Measurements from ENCODE around the gene BANP. TPM values are rescaled to one million over a fixed set of nuclear protein-coding genes. Genes with fewer than 3 reads are reported as not detected.
"Not testable (repeated sequence)": the region's sequence is repeated elsewhere in the genome, so short reads cannot be mapped to it uniquely, and the experiment has no call there.

Gene BANP
- total RNA-seq, 4 donors from 2014 or later, result 7.4 to 45.5 (median 20.3) TPM

DNA sequence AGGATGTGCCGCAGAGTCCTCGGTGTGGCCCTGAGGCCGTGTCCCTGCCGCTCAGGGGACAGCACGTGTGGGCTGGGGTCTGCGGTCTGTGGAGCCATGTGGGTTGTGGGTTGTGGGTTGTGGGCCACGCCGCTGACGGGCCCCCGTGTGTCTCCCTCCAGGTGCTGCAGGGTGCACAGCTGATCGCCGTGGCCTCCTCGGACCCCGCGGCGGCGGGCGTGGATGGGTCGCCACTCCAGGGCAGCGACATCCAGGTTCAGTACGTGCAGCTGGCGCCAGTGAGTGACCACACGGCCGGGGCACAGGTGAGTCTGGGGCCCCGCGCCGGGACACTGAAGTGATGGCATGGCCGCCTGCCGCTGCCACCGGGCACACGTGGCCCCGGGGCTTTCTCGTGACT, 120.7 kb downstream of the BANP start:
- intact Hi-C loops (cut with DNase I; ENCODE audit: low total_unique reads), result no loop called here
- Histone ChIP-seq H3K27me3 (no peaks in the 10 kb centered on the region), H3K4me3 (no peak overlapping the region), H3K27ac (no peak overlapping the region), H3K4me1 (no peaks in the 10 kb centered on the region), H3K36me3 (no peaks in the 10 kb centered on the region), H3K9me3 (no peaks in the 10 kb centered on the region)
- DNase-seq, result no peak
- TF ChIP-seq CTCF (IDR thresholded peaks at IDR 0.05) (no peak), POLR2A (IDR thresholded peaks at IDR 0.05) (no peak)

- Histone ChIP-seq H3K27ac (no peak overlapping the region), H3K4me3 (no peak overlapping the region), H3K4me1 (no peaks in the 10 kb centered on the region), H3K27me3 (no peaks in the 10 kb centered on the region), H3K9me3 (no peaks in the 10 kb centered on the region), H3K36me3 (no peaks in the 10 kb centered on the region)
- DNase-seq, result no peak
- intact Hi-C loops (cut with DNase I; ENCODE audit: low total_unique reads), result no loop called here
- TF ChIP-seq POLR2A (IDR thresholded peaks at IDR 0.05) (no peak), CTCF (IDR thresholded peaks at IDR 0.05) (no peak)
Observed at GRCh38 chr16:88072571-88073001, 121.4 kb downstream of the BANP start.

DNA sequence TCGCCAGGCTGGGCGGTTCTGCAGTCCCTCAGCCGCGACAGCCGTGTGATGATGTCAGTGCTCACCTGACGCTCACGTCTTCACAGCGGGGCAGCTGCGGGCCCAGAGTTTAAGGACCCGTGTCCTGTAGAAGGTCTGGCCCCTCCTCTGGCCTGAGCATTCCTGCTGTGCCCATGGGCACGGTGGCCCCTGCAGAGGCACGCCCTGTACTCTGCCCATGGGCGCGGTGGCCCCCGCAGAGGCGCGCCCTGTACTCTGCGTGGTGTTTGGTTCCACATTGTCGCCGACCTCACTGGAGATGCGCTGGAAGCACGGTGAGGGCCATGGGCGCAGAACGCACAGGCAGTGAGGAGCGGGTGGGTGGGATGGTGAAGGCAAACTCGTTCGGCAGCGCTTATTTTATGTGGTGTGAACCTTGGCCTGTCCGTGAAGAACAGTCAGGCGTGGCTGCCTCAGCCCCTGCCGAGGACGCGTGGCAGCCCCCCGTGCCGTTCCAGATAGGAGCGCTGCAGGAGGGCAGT, 122.0 kb downstream of the BANP start:
- H3K27me3 ChIP-seq, result no peaks in the 10 kb centered on the region
- H3K4me3 ChIP-seq, result no peak overlapping the region
- H3K36me3 ChIP-seq, result no peaks in the 10 kb centered on the region
- H3K9me3 ChIP-seq, result no peaks in the 10 kb centered on the region
- intact Hi-C loops (cut with DNase I; ENCODE audit: low total_unique reads), result no loop called here
- H3K4me1 ChIP-seq, result no peaks in the 10 kb centered on the region
- no peak overlapping the region for H3K27ac ChIP-seq
- DNase-seq, result no peak
- TF ChIP-seq POLR2A (IDR thresholded peaks at IDR 0.05) (no peak), CTCF (IDR thresholded peaks at IDR 0.05) (no peak)

- Histone ChIP-seq H3K9me3 (no peaks in the 10 kb centered on the region), H3K4me1 (no peaks in the 10 kb centered on the region), H3K27me3 (no peaks in the 10 kb centered on the region), H3K36me3 (no peaks in the 10 kb centered on the region), H3K4me3 (no peak overlapping the region), H3K27ac (no peak overlapping the region)
- intact Hi-C loops (cut with DNase I; ENCODE audit: low total_unique reads), result no loop called here
- DNase-seq, result no peak
- TF ChIP-seq POLR2A (IDR thresholded peaks at IDR 0.05) (no peak), CTCF (IDR thresholded peaks at IDR 0.05) (no peak)
Observed at GRCh38 chr16:88074041-88074440, 122.8 kb downstream of the BANP start.

DNA sequence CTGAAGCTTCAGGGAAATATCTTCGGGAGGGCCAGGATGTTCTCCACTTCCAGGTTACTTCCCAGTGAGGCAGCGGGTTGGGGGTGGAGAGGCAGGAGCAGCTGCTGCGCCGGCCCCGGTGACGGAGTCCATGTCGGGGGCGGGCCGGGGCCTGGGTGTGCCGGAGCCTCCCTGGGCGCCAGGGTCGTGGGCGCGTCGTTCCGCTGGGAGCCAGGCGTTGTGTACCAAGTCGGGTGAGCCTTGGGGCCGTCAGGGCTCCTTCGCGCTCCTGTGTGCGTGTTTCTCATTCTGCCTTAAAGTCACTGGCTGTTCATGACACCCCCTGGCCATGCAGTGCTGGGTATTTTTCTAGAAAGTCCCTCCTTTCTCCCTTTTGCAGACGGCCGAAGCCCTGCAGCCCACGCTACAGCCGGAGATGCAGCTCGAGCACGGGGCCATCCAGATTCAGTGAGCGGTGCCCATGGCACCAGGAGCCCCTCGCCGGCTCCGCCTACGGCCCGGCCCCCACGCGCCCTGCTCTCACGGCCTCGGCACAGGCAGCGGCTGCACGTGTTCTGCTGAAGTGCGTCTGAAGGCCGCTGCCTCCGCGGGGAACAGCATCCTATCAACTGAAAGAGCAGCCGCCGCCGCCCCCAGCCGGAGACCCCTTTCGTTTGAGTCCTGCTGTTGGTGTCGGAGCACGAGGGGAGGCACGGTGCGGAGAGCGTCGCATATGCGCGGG, 125.1 kb downstream of the BANP start:
- Histone ChIP-seq H3K9me3 (no peaks in the 10 kb centered on the region), H3K4me1 (no peaks in the 10 kb centered on the region), H3K27me3 (no peaks in the 10 kb centered on the region), H3K27ac (no peak overlapping the region), H3K4me3 (no peak overlapping the region), H3K36me3 (no peaks in the 10 kb centered on the region)
- TF ChIP-seq POLR2A (IDR thresholded peaks at IDR 0.05) (no peak), CTCF (IDR thresholded peaks at IDR 0.05) (no peak)
- no peak for DNase-seq
- intact Hi-C loops (cut with DNase I; ENCODE audit: low total_unique reads), result no loop called here

DNA sequence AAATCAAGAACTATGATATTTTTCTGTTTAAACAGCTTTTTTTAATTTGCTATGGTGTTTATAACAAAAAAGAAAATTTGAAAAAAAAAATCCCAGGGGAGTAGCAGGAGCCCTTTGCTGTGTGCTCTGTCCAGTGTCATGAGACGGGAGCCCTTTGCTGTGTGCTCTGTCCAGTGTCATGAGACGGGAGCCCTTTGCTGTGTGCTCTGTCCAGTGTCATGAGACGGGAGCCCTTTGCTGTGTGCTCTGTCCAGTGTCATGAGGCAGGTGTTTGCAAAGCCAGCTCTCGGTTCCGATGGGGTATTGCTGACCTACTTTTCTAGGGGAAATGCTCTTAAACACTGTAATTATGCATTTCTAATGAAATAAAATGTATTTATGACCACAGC, 125.7 kb downstream of the BANP start:
- H3K27ac ChIP-seq; DNase-seq; H3K4me3 ChIP-seq; H3K27me3 ChIP-seq; intact Hi-C loops (cut with DNase I; ENCODE audit: low total_unique reads); H3K9me3 ChIP-seq; H3K4me1 ChIP-seq; H3K36me3 ChIP-seq: not testable (repeated sequence)
